Testis (tissue), 3 donors: ENCODE results near the gene VEGFA. TPM values are rescaled to one million over a fixed set of nuclear protein-coding genes. Genes with fewer than 3 reads are reported as not detected.
"Not testable (repeated sequence)": the region's sequence is repeated elsewhere in the genome, so short reads cannot be mapped to it uniquely, and the experiment has no call there.

Source experiments
- DNase-seq: peaks from one replicate; pipeline ENCODE4 v3.0.0-alpha.2; 2019
- H3K27ac ChIP-seq, 2 donors: fragments of 200-600 bp; sonication (generic); one replicate each; pipeline ENCODE4 v1.5.1; 2019
- H3K27me3 ChIP-seq: fragments of 200-600 bp; sonication (generic); one replicate; pipeline ENCODE4 v1.5.1; 2019
- H3K36me3 ChIP-seq: fragments of 200-600 bp; sonication (generic); one replicate; pipeline ENCODE4 v1.5.1; 2017; ENCODE audit warnings: low read depth; ENCODE audit errors: missing control alignments
- H3K4me1 ChIP-seq: fragments of 200-600 bp; sonication (generic); one replicate; pipeline ENCODE4 v1.5.1; 2019
- H3K4me3 ChIP-seq, 2 donors: fragments of 200-600 bp; sonication (generic); one replicate each; pipeline ENCODE4 v1.5.1; 2017 to 2019
- H3K9me3 ChIP-seq: fragments of 200-600 bp; sonication (generic); one replicate; pipeline ENCODE4 v1.5.1; 2017
- CTCF ChIP-seq, 3 experiments: fragments of 450-650 bp in 2 of 3; fragments of 200-600 bp in 1 of 3; sonication (generic) in 1 of 3; IDR thresholded peaks; one replicate each; pipeline ENCODE4 v1.5.1; 2016 to 2019; ENCODE audit warnings: antibody characterized with exemption in 3 of 3, mild to moderate bottlenecking in 2 of 3, moderate library complexity in 1 of 3
- POLR2A ChIP-seq: fragments of 450-650 bp; IDR thresholded peaks from one replicate; pipeline ENCODE4 v1.6.1; 2017; ENCODE audit warnings: antibody characterized with exemption, mild to moderate bottlenecking, moderate library complexity
- WGBS, 2 donors: methylation state at CpG; one replicate each; pipeline ENCODE4 v1.1.5; 2018; 5-methylcytosine and 5-hydroxymethylcytosine counted together
- intact Hi-C: fragments of 100-400 bp; cut with DNase I; formaldehyde crosslinking; loops from one replicate; pipeline ENCODE4 v1.15.1; 2023; ENCODE audit warnings: low total_unique reads
- polyA plus RNA-seq: library from polyadenylated mRNA; stranded (reverse); fragments of 350-450 nt; fragmentation: Illumina TruSeq; extraction: RNeasy Lipid Tissue Mini Kit (QIAGEN cat#74804); gene quantifications from one replicate; pipeline ENCODE4 v1.2.3, GENCODE V29; 2014; ENCODE audit warnings: low read depth, low replicate concordance; ENCODE audit not compliant: insufficient read depth
- total RNA-seq, 2 donors: library from RNA; depleted of rRNA; stranded (reverse); fragments of >200 nt; gene quantifications; one replicate each; pipeline ENCODE4 v1.2.3, GENCODE V29; 2016

The VEGFA gene
- total and polyA plus RNA-seq, 3 donors from 2014 or later = 6.1 to 15.2 (median 14.9) TPM

- WGBS, 2 donors = 83 to 100% methylated on average over 1 of the region's 1 CpG
- no peaks in the 10 kb centered on the region for H3K4me1 ChIP-seq
- H3K4me3 ChIP-seq = no peak overlapping the region
- H3K9me3 ChIP-seq = no peaks in the 10 kb centered on the region
- no peak for DNase-seq
- TF ChIP-seq CTCF (IDR thresholded peaks at IDR 0.05) (no peak), POLR2A (no peak)
- H3K36me3 ChIP-seq = no peaks in the 10 kb centered on the region
- intact Hi-C loops = no loop called here
- no peak overlapping the region for H3K27ac ChIP-seq
- no peaks in the 10 kb centered on the region for H3K27me3 ChIP-seq
These were observed 44.1 kb downstream of the VEGFA start for GRCh38 chr6:43814111-43814510.

- Histone ChIP-seq H3K9me3 (no peaks in the 10 kb centered on the region), H3K27me3 (no peaks in the 10 kb centered on the region), H3K4me1 (no peaks in the 10 kb centered on the region), H3K36me3 (no peaks in the 10 kb centered on the region), H3K4me3 (no peak overlapping the region), H3K27ac (no peak overlapping the region)
- WGBS, 2 donors = 44 to 55% methylated on average over 2 of the region's 2 CpGs
- DNase-seq = no peak
- intact Hi-C loops = no loop called here
- TF ChIP-seq CTCF (IDR thresholded peaks at IDR 0.05) = no peak
- TF ChIP-seq POLR2A = no peak
These were observed 44.9 kb downstream of the VEGFA start for GRCh38 chr6:43814865-43815264.

GRCh38 chr6:43817192-43817591, 47.2 kb downstream of the VEGFA start:
- Histone ChIP-seq H3K36me3 (no peaks in the 10 kb centered on the region), H3K4me3 (no peak overlapping the region), H3K4me1 (no peaks in the 10 kb centered on the region), H3K27me3 (no peaks in the 10 kb centered on the region), H3K9me3 (no peaks in the 10 kb centered on the region), H3K27ac (no peak overlapping the region)
- intact Hi-C loops = no loop called here
- WGBS, 2 donors = 84 to 87% methylated on average over 4 of the region's 4 CpGs
- no peak for DNase-seq
- TF ChIP-seq CTCF (IDR thresholded peaks at IDR 0.05) = no peak
- no peak for TF ChIP-seq POLR2A

DNA sequence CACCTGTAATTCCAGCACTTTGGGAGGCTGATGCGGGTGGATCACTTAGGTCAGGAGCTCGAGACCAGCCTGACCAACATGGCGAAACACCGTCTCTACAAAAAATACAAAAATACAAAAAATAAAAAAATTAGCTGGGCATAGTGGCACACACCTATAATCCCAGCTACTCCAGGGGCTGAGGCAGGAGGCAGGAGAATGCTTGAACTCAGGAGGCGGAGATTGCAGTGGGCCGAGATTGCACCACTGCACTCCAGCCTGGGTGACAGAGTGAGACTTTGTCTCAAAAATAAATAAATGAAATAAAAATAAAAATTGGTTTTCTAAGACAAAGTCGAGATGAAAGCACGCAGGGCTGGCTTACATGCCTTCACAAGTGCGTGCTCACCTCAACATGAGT, 49.0 kb downstream of the VEGFA start:
- H3K27me3 ChIP-seq, H3K36me3 ChIP-seq, H3K9me3 ChIP-seq, DNase-seq, H3K4me1 ChIP-seq, H3K27ac ChIP-seq, intact Hi-C loops, H3K4me3 ChIP-seq: not testable (repeated sequence)
- WGBS, 2 donors = 92 to 94% methylated on average over 9 of the region's 9 CpGs

DNA sequence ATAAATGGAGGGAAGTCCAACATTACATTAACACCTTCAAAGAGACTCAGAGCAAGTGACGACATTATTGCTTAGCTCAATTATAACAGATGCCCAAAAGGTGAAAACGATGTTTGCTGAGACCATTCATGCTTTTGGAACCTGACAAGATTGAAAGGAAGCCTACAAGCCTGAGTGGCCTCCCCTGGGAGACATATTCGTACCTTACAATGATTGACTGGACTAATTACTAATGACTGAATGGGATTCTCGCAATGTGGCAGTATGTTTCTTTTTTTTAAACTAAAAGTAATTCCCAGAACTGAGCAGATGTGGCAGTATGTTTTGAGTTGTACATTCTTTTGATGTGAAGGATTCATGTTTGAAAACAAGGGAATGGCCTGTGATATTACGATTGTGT, 49.9 kb downstream of the VEGFA start:
- Histone ChIP-seq H3K4me3 (no peak overlapping the region), H3K27me3 (no peaks in the 10 kb centered on the region), H3K36me3 (no peaks in the 10 kb centered on the region), H3K9me3 (no peaks in the 10 kb centered on the region), H3K4me1 (no peaks in the 10 kb centered on the region), H3K27ac (no peak overlapping the region)
- intact Hi-C loops = no loop called here
- WGBS, 2 donors = 66 to 78% methylated on average over 5 of the region's 5 CpGs
- no peak for TF ChIP-seq CTCF (IDR thresholded peaks at IDR 0.05)
- TF ChIP-seq POLR2A = no peak
- no peak for DNase-seq
